K562 (cell line): Measurements from ENCODE around the gene CRB2. TPM values are rescaled to one million over a fixed set of nuclear protein-coding genes. Genes with fewer than 3 reads are reported as not detected.

Experiments
- BCOR ChIP-seq: fragments of 450-650 bp; IDR thresholded peaks from 2 replicates; pipeline ENCODE4 v1.6.1; 2016
- NEUROD1 ChIP-seq: fragments of 150-350 bp; IDR thresholded peaks from 2 replicates; pipeline ENCODE4 v1.6.1; 2014; ENCODE audit warnings: borderline replicate concordance, low read length, low read depth; ENCODE audit not compliant: partially characterized antibody
- NFE2 ChIP-seq: IDR thresholded peaks from 2 replicates; pipeline ENCODE4 v1.6.1; 2014; ENCODE audit warnings: antibody characterized with exemption, low read depth
- NFXL1 ChIP-seq: fragments of 450-650 bp; formaldehyde crosslinking; IDR thresholded peaks from 2 replicates; pipeline ENCODE4 v1.4.0; 2021; ENCODE audit warnings: mild to moderate bottlenecking
- ZNF239 ChIP-seq: fragments of 250-450 bp; sonication (Bioruptor Pico); IDR thresholded peaks from 2 replicates; pipeline ENCODE4 v1.4.0; 2020; ENCODE audit warnings: mild to moderate bottlenecking
- polyA plus RNA-seq, 8 experiments: library from polyadenylated mRNA; depleted of rRNA in 4 of 8; stranded (reverse) in 5 of 8; unstranded in 3 of 8; fragments of >200 nt; fragmentation: Nextera tagmentation in 2 of 8; fragmentation: Illumina TruSeq in 1 of 8; extraction: Ambion mirVana in 2 of 8; extraction: Trizol in 1 of 8; gene quantifications; 2 replicates each; pipeline versions ENCODE4 v1.2.1 to v1.2.3, GENCODE V29; 2011 to 2014; ENCODE audit warnings: inconsistent platforms in 1 of 8, missing spikeins in 1 of 8
- total RNA-seq, 7 experiments: library from RNA; depleted of rRNA in 6 of 7; stranded (reverse); fragments of >200 nt in 6 of 7; fragmentation: Illumina TruSeq in 2 of 7; extraction: Trizol in 2 of 7; gene quantifications; 2 replicates each; pipeline versions ENCODE4 v1.2.1 to v1.2.3, GENCODE V29; 2011 to 2021; ENCODE audit warnings: low replicate concordance in 1 of 7
- TF ChIP-seq, protein P1 (sequence below): fragments of 450-650 bp; IDR thresholded peaks from 2 replicates; pipeline ENCODE4 v1.6.1; 2016; ENCODE audit warnings: low read depth
- TF ChIP-seq, protein P2 (sequence below): fragments of 450-650 bp; formaldehyde crosslinking; IDR thresholded peaks from 2 replicates; pipeline ENCODE4 v1.4.0; 2020; ENCODE audit warnings: mild to moderate bottlenecking, moderate library complexity

The CRB2 gene
- total and polyA plus RNA-seq, 9 of the 15 experiments (the other 6 are each of a cell fraction or from before 2014, with no cell fraction given), result 0.13 to 1.2 (median 0.25) TPM; not detected in 2

DNA sequence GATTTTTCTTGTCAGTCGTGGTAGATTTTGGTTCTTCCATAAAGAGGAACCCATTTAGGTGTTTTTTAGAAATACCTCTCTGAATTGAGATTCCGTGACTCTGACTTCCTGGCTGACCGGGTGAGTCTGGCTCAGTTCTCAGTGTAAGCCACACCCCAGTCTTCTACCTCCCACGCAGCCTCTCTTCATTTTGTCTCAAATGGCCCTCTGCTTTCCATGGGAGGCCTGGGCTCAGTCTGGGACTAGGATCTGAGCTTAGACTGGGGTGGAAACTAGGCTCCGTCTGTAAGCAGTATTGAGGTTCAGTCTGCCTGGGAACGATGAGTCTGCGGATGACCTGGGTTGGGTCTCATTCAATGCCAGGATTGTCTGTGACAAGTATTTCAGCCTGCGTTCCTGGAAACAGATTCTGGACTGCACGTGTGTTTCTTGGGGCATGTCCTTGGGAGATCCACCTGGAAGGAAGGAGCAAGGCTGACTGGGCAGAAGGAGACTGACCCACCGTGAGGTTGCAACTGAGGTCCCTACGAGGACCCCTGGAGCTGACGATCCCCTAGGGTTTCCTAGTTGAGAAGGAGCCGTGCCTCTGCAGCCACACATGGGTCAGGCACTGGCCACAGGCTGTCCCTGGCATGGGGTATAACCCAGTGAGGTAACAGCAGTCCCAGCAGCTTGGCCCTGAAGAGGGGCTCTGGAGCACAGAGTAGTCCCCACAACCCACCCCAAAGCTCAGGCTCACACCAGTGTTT, 12.4 kb upstream of the CRB2 start (continued):
- TF ChIP-seq, protein P1, sequence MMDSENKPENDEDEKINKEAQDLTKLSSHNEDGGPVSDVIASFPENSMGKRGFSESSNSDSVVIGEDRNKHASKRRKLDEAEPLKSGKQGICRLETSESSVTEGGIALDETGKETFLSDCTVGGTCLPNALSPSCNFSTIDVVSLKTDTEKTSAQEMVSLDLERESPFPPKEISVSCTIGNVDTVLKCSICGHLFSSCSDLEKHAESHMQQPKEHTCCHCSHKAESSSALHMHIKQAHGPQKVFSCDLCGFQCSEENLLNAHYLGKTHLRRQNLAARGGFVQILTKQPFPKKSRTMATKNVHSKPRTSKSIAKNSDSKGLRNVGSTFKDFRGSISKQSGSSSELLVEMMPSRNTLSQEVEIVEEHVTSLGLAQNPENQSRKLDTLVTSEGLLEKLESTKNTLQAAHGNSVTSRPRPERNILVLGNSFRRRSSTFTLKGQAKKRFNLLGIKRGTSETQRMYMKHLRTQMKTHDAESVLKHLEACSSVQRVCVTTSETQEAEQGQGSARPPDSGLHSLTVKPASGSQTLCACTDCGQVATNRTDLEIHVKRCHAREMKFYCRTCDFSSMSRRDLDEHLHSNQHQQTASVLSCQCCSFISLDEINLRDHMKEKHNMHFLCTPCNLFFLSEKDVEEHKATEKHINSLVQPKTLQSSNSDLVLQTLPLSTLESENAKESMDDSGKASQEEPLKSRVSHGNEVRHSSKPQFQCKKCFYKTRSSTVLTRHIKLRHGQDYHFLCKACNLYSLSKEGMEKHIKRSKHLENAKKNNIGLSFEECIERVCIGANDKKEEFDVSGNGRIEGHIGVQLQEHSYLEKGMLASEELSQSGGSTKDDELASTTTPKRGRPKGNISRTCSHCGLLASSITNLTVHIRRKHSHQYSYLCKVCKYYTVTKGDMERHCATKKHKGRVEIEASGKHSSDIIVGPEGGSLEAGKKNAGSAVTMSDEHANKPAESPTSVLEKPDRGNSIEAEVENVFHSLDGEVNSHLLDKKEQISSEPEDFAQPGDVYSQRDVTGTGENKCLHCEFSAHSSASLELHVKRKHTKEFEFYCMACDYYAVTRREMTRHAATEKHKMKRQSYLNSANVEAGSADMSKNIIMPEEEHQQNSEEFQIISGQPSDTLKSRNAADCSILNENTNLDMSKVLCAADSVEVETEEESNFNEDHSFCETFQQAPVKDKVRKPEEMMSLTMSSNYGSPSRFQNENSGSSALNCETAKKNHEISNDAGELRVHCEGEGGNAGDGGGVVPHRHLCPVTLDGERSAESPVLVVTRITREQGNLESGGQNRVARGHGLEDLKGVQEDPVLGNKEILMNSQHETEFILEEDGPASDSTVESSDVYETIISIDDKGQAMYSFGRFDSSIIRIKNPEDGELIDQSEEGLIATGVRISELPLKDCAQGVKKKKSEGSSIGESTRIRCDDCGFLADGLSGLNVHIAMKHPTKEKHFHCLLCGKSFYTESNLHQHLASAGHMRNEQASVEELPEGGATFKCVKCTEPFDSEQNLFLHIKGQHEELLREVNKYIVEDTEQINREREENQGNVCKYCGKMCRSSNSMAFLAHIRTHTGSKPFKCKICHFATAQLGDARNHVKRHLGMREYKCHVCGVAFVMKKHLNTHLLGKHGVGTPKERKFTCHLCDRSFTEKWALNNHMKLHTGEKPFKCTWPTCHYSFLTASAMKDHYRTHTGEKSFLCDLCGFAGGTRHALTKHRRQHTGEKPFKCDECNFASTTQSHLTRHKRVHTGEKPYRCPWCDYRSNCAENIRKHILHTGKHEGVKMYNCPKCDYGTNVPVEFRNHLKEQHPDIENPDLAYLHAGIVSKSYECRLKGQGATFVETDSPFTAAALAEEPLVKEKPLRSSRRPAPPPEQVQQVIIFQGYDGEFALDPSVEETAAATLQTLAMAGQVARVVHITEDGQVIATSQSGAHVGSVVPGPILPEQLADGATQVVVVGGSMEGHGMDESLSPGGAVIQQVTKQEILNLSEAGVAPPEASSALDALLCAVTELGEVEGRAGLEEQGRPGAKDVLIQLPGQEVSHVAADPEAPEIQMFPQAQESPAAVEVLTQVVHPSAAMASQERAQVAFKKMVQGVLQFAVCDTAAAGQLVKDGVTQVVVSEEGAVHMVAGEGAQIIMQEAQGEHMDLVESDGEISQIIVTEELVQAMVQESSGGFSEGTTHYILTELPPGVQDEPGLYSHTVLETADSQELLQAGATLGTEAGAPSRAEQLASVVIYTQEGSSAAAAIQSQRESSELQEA, result no peak
- TF ChIP-seq, protein P2, sequence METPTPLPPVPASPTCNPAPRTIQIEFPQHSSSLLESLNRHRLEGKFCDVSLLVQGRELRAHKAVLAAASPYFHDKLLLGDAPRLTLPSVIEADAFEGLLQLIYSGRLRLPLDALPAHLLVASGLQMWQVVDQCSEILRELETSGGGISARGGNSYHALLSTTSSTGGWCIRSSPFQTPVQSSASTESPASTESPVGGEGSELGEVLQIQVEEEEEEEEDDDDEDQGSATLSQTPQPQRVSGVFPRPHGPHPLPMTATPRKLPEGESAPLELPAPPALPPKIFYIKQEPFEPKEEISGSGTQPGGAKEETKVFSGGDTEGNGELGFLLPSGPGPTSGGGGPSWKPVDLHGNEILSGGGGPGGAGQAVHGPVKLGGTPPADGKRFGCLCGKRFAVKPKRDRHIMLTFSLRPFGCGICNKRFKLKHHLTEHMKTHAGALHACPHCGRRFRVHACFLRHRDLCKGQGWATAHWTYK (CRISPR knock-in tag), result no peak
- TF ChIP-seq NFE2 (no peak), NEUROD1 (no peak), ZNF239 (CRISPR knock-in tag) (no peak), BCOR (no peak), NFXL1 (CRISPR knock-in tag) (no peak)
